GM12801 (cell line): ENCODE data around the gene TMEM205.

ENCODE experiments used
- CTCF ChIP-seq: IDR thresholded peaks from one replicate; pipeline ENCODE4 v1.5.1; 2011; ENCODE audit warnings: control low read depth; ENCODE audit not compliant: insufficient read length; ENCODE audit errors: extremely low read depth

The TMEM205 gene

GRCh38 chr19:11346104-11346940 is at the start of gene TMEM205, which contains the start of gene CCDC159:
Gene TMEM205 (minus strand): TSS chr19:11346268. CDS start chr19:11345619, 649 bp downstream.
Gene CCDC159 (plus strand): TSS chr19:11346519. CDS start chr19:11346607, 88 bp downstream.
- no peak for TF ChIP-seq CTCF

GRCh38 chr19:11390933-11391680 is 45.0 kb upstream of the TMEM205 start:
- TF ChIP-seq CTCF: no peak

GRCh38 chr19:11390359-11390758 is 44.3 kb upstream of the TMEM205 start:
- TF ChIP-seq CTCF: no peak

GRCh38 chr19:11387162-11388034 is 41.3 kb upstream of the TMEM205 start:
- TF ChIP-seq CTCF: no peak

GRCh38 chr19:11384778-11385129 is 38.7 kb upstream of the TMEM205 start:
- TF ChIP-seq CTCF: no peak

- TF ChIP-seq CTCF: no peak
Observed at GRCh38 chr19:11383706-11384048, 37.6 kb upstream of the TMEM205 start.
